Measurements from ENCODE around the gene AGGF1.

Gene AGGF1

DNA sequence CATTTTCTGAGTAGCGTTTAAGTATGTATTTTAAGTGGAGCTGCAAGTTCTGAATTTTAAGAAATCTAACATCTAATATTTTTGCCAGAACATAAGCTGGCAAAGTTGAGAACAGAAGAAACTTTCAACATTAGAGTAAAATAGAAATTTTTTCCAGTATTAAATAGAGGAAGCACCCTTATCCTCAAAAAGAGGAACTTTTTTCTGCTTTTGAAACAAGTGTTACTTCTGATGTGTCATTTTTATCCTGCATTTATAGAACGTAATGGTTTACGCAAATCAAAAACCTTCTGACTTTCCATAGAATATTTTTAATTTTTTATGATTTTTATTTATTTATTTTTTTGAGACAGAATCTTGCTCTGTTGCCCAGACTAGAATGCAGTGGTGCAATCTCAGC lies 35.1 kb downstream of the AGGF1 start:
- Histone ChIP-seq H3K4me3 (ENCODE audit: low read depth, low read length) (no peak overlapping the region), H3K27me3 (replicated peaks) (no peaks in the 10 kb centered on the region), H3K36me3 (replicated peaks) (peaks cover 16% of the 10 kb centered on the region), H3K27ac (no peak overlapping the region)
- TF ChIP-seq, protein P1, sequence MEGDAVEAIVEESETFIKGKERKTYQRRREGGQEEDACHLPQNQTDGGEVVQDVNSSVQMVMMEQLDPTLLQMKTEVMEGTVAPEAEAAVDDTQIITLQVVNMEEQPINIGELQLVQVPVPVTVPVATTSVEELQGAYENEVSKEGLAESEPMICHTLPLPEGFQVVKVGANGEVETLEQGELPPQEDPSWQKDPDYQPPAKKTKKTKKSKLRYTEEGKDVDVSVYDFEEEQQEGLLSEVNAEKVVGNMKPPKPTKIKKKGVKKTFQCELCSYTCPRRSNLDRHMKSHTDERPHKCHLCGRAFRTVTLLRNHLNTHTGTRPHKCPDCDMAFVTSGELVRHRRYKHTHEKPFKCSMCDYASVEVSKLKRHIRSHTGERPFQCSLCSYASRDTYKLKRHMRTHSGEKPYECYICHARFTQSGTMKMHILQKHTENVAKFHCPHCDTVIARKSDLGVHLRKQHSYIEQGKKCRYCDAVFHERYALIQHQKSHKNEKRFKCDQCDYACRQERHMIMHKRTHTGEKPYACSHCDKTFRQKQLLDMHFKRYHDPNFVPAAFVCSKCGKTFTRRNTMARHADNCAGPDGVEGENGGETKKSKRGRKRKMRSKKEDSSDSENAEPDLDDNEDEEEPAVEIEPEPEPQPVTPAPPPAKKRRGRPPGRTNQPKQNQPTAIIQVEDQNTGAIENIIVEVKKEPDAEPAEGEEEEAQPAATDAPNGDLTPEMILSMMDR (IDR thresholded peaks at IDR 0.05; ENCODE audit: low read depth, low read length, missing control alignments): no peak
- in situ Hi-C loops (cut with HindIII; ENCODE audit: low pct_ligation_motif_present, low sequenced_read_pairs): no loop called here
- no peak for DNase-seq

DNA sequence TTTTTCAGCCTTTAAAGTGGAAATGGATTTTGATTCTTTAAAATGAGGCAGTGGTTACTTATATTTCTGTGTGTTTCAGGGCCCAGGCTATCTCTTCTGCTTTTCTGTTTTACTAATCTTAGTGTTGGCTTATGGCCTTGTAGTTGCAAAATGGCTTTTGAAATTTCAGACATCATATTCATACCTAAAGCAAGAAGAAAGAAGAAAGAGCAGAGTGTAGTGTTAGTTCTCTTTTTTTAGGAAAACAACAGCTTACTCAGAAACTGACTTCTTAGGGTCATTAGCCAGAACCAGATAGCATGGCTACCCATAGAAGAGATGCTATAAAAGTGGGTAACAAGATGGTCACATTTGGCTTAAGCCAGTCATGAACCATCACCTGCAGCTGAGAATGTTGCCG lies 36.0 kb downstream of the AGGF1 start:
- in situ Hi-C loops (cut with HindIII; ENCODE audit: low pct_ligation_motif_present, low sequenced_read_pairs): no loop called here
- Histone ChIP-seq H3K36me3 (replicated peaks) (peaks cover 11% of the 10 kb centered on the region), H3K27me3 (replicated peaks) (no peaks in the 10 kb centered on the region), H3K4me3 (ENCODE audit: low read depth, low read length) (no peak overlapping the region), H3K27ac (no peak overlapping the region)
- DNase-seq: no peak
- TF ChIP-seq, protein P1 (IDR thresholded peaks at IDR 0.05; ENCODE audit: low read depth, low read length, missing control alignments): no peak

DNA sequence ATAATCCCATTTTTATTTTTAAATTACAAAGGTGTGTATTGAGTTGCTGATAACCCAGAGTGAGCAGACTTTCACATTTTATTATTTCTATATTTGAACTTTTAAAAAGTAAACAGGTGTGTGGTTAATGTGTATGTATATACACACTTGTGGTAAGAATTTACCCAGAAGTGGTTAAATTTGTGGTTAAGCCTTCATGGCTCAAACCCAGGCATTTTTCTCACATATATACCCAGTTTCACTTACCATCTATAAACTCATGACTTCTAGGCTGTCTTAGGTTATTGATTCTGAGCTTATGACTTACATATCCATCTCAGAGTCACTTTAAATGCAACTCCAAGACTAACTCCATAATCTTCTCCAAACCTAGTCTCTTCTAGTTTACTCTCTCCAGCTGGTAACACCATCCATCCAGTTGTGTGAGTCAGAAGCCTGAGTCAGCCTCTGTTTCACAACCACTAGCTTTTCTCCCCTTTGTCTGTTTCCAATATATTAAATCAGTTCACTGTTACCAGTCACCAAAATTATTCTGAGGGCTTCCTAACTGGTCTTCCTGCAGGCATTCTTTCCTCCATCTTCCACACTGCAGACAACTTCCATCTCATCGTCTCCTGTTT lies 36.7 kb downstream of the AGGF1 start:
- Histone ChIP-seq H3K27me3 (replicated peaks) (no peaks in the 10 kb centered on the region), H3K4me3 (ENCODE audit: low read depth, low read length) (no peak overlapping the region), H3K27ac (no peak overlapping the region), H3K36me3 (replicated peaks) (peaks cover 7% of the 10 kb centered on the region)
- TF ChIP-seq, protein P1 (IDR thresholded peaks at IDR 0.05; ENCODE audit: low read depth, low read length, missing control alignments): no peak
- in situ Hi-C loops (cut with HindIII; ENCODE audit: low pct_ligation_motif_present, low sequenced_read_pairs): no loop called here
- peak; percentile 39 for DNase-seq

DNA sequence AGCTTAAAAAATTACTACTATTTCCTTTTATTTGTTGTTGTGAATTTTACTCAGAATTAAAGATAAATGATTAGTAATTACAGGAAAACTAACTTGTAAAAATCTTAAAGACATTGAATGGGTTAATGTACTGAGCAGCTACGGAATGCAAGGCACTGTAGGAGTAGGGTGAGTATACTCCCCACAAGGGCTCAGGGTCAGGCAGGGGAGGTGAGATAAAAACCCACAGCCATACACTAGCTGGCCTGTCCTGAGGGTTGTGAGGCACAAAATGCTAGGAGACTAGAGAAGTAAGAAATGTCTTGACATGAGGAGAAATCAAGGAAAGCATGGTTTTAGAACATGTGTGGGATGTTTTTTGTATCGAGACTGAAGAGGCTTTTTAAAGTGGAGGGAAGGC lies 43.5 kb downstream of the AGGF1 start:
- no peaks in the 10 kb centered on the region for H3K36me3 ChIP-seq (replicated peaks)
- no peak overlapping the region for H3K27ac ChIP-seq
- in situ Hi-C loops (cut with HindIII; ENCODE audit: low pct_ligation_motif_present, low sequenced_read_pairs): no loop called here
- H3K27me3 ChIP-seq (replicated peaks): no peaks in the 10 kb centered on the region
- TF ChIP-seq, protein P1 (IDR thresholded peaks at IDR 0.05; ENCODE audit: low read depth, low read length, missing control alignments): no peak
- DNase-seq: peak; percentile 43
- no peak overlapping the region for H3K4me3 ChIP-seq (ENCODE audit: low read depth, low read length)

DNA sequence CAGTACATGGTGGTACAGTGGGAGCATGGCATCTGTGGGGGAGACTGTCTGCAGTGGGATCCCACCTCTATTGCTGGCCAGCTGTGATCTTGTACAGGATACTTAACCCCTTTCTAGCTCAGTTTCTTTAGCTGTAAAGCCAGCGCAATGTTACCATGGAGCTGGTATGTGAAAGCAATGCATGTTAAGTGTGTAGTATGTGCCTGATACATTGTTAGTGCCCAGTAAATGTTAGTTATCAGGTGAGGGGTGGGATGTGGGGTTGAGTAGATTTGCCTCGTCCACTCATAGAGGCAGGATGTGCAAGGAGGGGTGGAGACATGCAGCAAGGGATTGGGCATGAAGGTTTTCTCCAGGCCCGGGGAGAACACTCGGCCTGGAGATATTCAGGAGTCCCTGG lies 44.5 kb downstream of the AGGF1 start:
- no peak for DNase-seq
- Histone ChIP-seq H3K36me3 (replicated peaks) (no peaks in the 10 kb centered on the region), H3K27ac (no peak overlapping the region), H3K4me3 (ENCODE audit: low read depth, low read length) (no peak overlapping the region), H3K27me3 (replicated peaks) (no peaks in the 10 kb centered on the region)
- in situ Hi-C loops (cut with HindIII; ENCODE audit: low pct_ligation_motif_present, low sequenced_read_pairs): no loop called here
- TF ChIP-seq, protein P1 (IDR thresholded peaks at IDR 0.05; ENCODE audit: low read depth, low read length, missing control alignments): no peak

All from brain microvascular endothelial cell (primary cell).